NCI-H446 (cell line): ENCODE measurements around the gene TNP2.

Source experiments
- DNase-seq, 2 experiments: peaks; one replicate each; lab custom pipeline; 2025; lab: John Stamatoyannopoulos, UW

TNP2 gene

GRCh38 chr16:11255737-11256660 lies 13.1 kb downstream of the TNP2 start, which contains the start of gene SOCS1:
Gene SOCS1 (minus strand): TSS chr16:11256204. CDS start chr16:11255478, 726 bp downstream.
- peak in 1 of 2 experiments; percentile 87 for DNase-seq

GRCh38 chr16:11254913-11255736 lies 14.0 kb downstream of the TNP2 start:
- DNase-seq: no peak

- no peak for DNase-seq
Observed at GRCh38 chr16:11253995-11254912, 14.9 kb downstream of the TNP2 start.

- DNase-seq: no peak
Observed at GRCh38 chr16:11253009-11253994, 15.8 kb downstream of the TNP2 start.

GRCh38 chr16:11252482-11252931 lies 16.6 kb downstream of the TNP2 start:
- DNase-seq: no peak

- DNase-seq: no peak
Observed at GRCh38 chr16:11251525-11252481, 17.3 kb downstream of the TNP2 start.

- DNase-seq: no peak
Observed at GRCh38 chr16:11250786-11251524, 18.2 kb downstream of the TNP2 start.

- DNase-seq: no peak
Observed at GRCh38 chr16:11250091-11250785, 18.9 kb downstream of the TNP2 start.

- no peak for DNase-seq
Observed at GRCh38 chr16:11249233-11250061, 19.7 kb downstream of the TNP2 start.

- no peak for DNase-seq
Observed at GRCh38 chr16:11248133-11248532, 21.0 kb downstream of the TNP2 start.

GRCh38 chr16:11245988-11246387 lies 23.1 kb downstream of the TNP2 start:
- no peak for DNase-seq

- DNase-seq: no peak
Observed at GRCh38 chr16:11245222-11245737, 23.8 kb downstream of the TNP2 start.

- no peak for DNase-seq
Observed at GRCh38 chr16:11242658-11243057, 26.5 kb downstream of the TNP2 start.

- no peak for DNase-seq
Observed at GRCh38 chr16:11241480-11242204, 27.5 kb downstream of the TNP2 start.

- no peak for DNase-seq
Observed at GRCh38 chr16:11240636-11241473, 28.3 kb downstream of the TNP2 start.
